GM10266 (cell line): ENCODE data around the gene SRCIN1.
"Not testable (repeated sequence)": the region's sequence is repeated elsewhere in the genome, so short reads cannot be mapped to it uniquely, and the experiment has no call there.

Experiments used
- DNase-seq: peaks from one replicate; pipeline ENCODE4 v3.0.0; 2012; ENCODE audit errors: extremely low spot score
- CTCF ChIP-seq: IDR thresholded peaks from 2 replicates; pipeline ENCODE4 v1.5.1; 2012; ENCODE audit warnings: mild to moderate bottlenecking, low read depth; ENCODE audit not compliant: control insufficient read depth, insufficient read depth; ENCODE audit errors: missing control alignments

SRCIN1 gene

GRCh38 chr17:38533241-38533640 lies 72.5 kb downstream of the SRCIN1 start:
- no peak for TF ChIP-seq CTCF
- DNase-seq: no peak

- TF ChIP-seq CTCF: no peak
- DNase-seq: no peak
Measured at GRCh38 chr17:38532451-38532850, 73.3 kb downstream of the SRCIN1 start.

DNA sequence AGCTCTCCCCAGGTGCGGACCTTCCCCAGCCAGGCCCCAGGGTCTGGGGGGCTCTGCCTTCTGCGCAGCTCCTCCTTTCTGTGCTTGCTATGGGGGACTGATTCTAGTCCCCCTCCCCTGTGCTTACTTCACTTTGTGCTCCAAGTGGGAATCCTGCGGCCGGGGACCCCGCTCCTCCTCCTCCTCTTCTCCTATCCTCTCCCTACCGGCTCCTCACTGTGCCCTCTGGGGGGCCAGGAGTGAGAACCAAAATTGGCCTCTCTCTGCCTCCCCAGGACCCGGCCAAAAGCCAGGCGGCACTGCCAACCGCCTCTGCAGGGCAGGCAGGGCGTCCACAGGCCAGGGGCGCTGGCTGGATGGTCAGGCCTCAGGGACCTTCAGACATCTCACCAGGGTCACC lies 74.0 kb downstream of the SRCIN1 start:
- not testable (repeated sequence) for DNase-seq

DNA sequence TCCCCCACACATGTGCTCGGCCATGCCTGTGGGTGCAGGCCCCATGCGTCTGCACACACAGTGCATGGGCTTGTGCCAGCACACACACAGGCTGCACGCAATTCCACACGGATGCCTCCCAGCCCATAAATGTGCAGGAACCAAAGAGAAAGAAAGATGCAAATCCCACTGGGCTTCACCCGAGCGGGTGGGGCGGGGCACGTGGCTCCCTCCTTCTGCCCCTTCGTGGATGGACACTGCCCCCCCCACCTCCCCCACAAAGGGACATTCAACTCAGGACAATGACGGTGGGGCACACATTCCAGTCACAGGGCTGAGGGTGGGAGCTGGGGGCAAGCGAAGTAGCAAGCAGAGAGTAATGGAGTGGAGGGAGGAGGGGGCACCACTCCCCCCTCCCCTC lies 74.9 kb downstream of the SRCIN1 start:
- DNase-seq: not testable (repeated sequence)

- DNase-seq: not testable (repeated sequence)
Measured at GRCh38 chr17:38528141-38528540, 77.6 kb downstream of the SRCIN1 start.

DNA sequence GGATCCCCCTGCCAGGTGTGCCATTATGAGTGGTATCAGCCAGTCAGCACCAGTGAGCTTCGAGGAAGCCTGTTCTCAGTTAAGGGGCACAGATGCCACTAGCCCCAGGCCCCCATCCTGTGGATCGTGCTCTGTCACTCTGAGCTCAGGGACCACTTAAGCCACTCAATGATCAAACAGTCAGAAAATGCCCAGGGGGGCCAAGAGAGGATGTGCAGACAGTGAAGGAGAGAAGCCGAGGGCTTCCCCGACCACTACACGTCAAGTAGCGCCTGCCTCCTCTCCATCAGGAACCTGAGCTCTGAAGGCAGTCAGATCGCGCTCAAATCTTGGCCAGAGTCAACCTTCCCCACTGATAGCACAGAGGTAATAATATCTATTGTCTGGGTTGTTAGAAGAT lies 79.2 kb downstream of the SRCIN1 start:
- DNase-seq: not testable (repeated sequence)

DNA sequence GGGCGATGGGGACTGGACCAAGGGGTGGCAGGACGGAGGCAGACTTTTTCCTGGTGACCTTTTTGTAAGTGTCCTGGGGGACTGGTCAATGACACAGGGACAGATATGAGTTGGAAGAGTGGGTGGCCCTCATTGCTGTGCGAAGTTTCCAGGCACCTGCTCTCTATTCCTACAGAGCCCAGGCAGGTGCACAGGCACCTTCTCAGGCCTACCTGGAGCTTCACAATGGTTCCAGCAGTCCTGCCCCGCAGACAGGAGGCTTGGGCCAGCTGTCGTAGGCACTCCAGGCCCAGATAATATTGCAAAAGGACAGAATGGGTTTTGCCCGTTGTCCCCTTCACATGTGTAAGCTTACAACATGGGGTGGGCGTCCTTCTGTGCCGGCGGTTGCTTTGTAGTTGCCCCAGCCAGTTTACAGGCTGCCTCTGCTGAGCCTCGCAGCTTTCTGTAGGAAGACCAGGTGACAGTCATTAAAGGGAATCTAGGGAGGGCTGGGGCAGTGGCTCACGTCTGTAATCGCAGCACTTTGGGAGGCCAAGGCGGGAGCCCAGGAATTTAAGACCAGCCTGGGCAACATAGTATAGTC lies 93.2 kb downstream of the SRCIN1 start:
- peak; percentile 10 for DNase-seq
- no peak for TF ChIP-seq CTCF

GRCh38 chr17:38511150-38512108 lies 94.3 kb downstream of the SRCIN1 start:
- no peak for TF ChIP-seq CTCF
- DNase-seq: peak; percentile 30

DNA sequence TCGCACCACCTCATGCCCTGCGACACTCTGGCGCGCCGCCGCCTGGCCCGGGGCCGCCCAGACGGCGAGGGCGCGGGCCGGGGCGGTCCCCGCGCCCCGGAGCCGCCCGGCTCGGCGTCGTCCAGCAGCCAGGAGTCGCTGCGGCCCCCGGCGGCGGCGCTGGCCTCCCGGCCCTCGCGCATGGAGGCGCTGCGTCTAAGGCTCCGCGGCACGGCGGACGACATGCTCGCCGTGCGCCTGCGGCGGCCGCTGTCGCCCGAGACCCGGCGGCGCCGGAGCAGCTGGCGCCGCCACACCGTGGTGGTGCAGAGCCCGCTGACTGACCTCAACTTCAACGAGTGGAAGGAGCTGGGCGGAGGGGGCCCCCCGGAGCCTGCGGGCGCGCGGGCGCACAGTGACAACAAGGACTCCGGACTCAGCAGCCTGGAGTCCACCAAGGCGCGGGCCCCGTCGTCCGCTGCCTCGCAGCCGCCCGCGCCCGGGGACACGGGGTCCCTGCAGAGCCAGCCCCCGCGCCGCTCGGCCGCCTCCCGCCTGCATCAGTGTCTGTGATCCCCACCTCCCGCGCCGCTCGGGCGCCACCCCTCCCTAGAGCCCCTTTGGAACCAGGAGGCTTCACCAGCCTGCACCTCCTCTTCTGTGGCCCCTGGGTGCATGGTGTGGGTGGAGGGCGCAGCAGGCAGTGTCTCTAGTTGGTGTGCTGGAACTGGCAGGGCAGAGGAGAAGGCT lies 95.2 kb downstream of the SRCIN1 start:
- TF ChIP-seq CTCF: peak; percentile 18
- DNase-seq: peak; percentile 54
